ENCODE measurements around the gene APOL3.
"Not testable (repeated sequence)": the region's sequence is repeated elsewhere in the genome, so short reads cannot be mapped to it uniquely, and the experiment has no call there.

The APOL3 gene

GRCh38 chr22:36101756-36102155 lies 58.8 kb downstream of the APOL3 start:
- no peak for DNase-seq (ENCODE audit: low read depth)
- no peak overlapping the region for H3K4me3 ChIP-seq (ENCODE audit: low read length)
- TF ChIP-seq CTCF (IDR thresholded peaks at IDR 0.05; ENCODE audit: insufficient read depth, low read depth, low read length, missing control alignments): no peak

- not testable (repeated sequence) for DNase-seq (ENCODE audit: low read depth); H3K4me3 ChIP-seq (ENCODE audit: low read length)
Observed at GRCh38 chr22:36100908-36101307, 59.6 kb downstream of the APOL3 start.

- no peak for DNase-seq (ENCODE audit: low read depth)
- H3K4me3 ChIP-seq (ENCODE audit: low read length): no peak overlapping the region
- TF ChIP-seq CTCF (IDR thresholded peaks at IDR 0.05; ENCODE audit: insufficient read depth, low read depth, low read length, missing control alignments): no peak
Observed at GRCh38 chr22:36100134-36100824, 60.3 kb downstream of the APOL3 start.

GRCh38 chr22:36099561-36099960 lies 61.0 kb downstream of the APOL3 start:
- not testable (repeated sequence) for H3K4me3 ChIP-seq (ENCODE audit: low read length); DNase-seq (ENCODE audit: low read depth)

GRCh38 chr22:36097880-36098279 lies 62.7 kb downstream of the APOL3 start:
- DNase-seq (ENCODE audit: low read depth): peak; percentile 62
- no peak for TF ChIP-seq CTCF (IDR thresholded peaks at IDR 0.05; ENCODE audit: insufficient read depth, low read depth, low read length, missing control alignments)
- H3K4me3 ChIP-seq (ENCODE audit: low read length): no peak overlapping the region

GRCh38 chr22:36090772-36091171 lies 69.8 kb downstream of the APOL3 start:
- H3K4me3 ChIP-seq (ENCODE audit: low read length); DNase-seq (ENCODE audit: low read depth): not testable (repeated sequence)
